ENCODE results near the gene MED4. TPM values are rescaled to one million over a fixed set of nuclear protein-coding genes. Genes with fewer than 3 reads are reported as not detected.

MED4 gene
- total and polyA plus RNA-seq, 10 donors: 35.7 to 61.7 (median 43.0) TPM

DNA sequence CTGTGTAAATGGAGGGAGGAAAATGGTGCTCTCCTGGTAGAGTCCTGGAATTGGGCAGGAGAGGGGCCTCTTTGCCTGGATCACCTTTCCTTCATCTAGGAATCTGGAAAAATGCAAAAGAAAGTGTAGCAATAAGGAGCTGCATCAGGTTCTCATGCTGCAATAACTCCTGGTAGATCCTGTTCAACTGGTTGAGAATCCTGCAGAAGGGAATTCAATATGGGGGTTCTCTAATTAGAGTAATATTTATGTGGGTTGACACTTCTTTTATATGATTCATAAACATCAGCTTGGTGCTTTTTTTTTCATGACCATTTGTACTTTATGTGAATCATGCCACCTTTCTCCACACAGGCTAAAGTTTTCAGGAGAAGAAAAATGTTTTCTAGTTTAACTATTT lies 66.8 kb downstream of the MED4 start:
- intact Hi-C loops (cut with DNase I; ENCODE audit: low total_unique reads): no loop called here
- H3K27ac ChIP-seq: no peak overlapping the region
- no peak overlapping the region for H3K4me3 ChIP-seq
- DNase-seq: no peak
- TF ChIP-seq POLR2AphosphoS5 (IDR thresholded peaks at IDR 0.05) (no peak), POLR2A (IDR thresholded peaks at IDR 0.05) (no peak)
- TF ChIP-seq, protein P1, sequence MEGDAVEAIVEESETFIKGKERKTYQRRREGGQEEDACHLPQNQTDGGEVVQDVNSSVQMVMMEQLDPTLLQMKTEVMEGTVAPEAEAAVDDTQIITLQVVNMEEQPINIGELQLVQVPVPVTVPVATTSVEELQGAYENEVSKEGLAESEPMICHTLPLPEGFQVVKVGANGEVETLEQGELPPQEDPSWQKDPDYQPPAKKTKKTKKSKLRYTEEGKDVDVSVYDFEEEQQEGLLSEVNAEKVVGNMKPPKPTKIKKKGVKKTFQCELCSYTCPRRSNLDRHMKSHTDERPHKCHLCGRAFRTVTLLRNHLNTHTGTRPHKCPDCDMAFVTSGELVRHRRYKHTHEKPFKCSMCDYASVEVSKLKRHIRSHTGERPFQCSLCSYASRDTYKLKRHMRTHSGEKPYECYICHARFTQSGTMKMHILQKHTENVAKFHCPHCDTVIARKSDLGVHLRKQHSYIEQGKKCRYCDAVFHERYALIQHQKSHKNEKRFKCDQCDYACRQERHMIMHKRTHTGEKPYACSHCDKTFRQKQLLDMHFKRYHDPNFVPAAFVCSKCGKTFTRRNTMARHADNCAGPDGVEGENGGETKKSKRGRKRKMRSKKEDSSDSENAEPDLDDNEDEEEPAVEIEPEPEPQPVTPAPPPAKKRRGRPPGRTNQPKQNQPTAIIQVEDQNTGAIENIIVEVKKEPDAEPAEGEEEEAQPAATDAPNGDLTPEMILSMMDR (IDR thresholded peaks at IDR 0.05 in 8 of 11, conservative IDR thresholded peaks at IDR 0.05 in 3 of 11): no peak
- peaks cover 0 to 24% (median 18%) of the 10 kb centered on the region in 8 donors for H3K9me3 ChIP-seq
- H3K36me3 ChIP-seq: peaks cover 0 to 21% (median 3%) of the 10 kb centered on the region in 6 donors
- no peaks in the 10 kb centered on the region for H3K4me1 ChIP-seq
- no peaks in the 10 kb centered on the region for H3K27me3 ChIP-seq (replicated peaks in 1 of 7)

Small RNA genes within 50 kb of the gene (small RNA-seq; reads per million reads assigned to genes)
- 0 reads per million in 4 donors for gene POLR2KP2

Other genes starting within 250 kb of the MED4 start
- 10 to 100 TPM; 27.9 to 49.6 (median 36.6) TPM for gene SUCLA2, start 93.8 kb downstream of the MED4 start, total RNA-seq
- 10 to 100 TPM; 14.4 to 22.3 (median 21.5) TPM for gene SUCLA2, start 93.8 kb downstream of the MED4 start, polyA plus RNA-seq
- 1 to 10 TPM; 4.5 to 9.4 (median 5.6) TPM for gene NUDT15, start 57.4 kb downstream of the MED4 start, total RNA-seq
- gene NUDT15, start 57.4 kb downstream of the MED4 start, polyA plus RNA-seq: 1 to 10 TPM; 4.6 to 9.0 (median 6.0) TPM
- 100 to 1,000 TPM; 603 to 890 (median 793) TPM for gene ITM2B, start 138.1 kb upstream of the MED4 start, total RNA-seq
- gene ITM2B, start 138.1 kb upstream of the MED4 start, polyA plus RNA-seq: 100 to 1,000 TPM; 244 to 311 (median 249) TPM
- 10 to 100 TPM; 51.6 to 88.0 (median 67.9) TPM for gene RB1, start 208.6 kb upstream of the MED4 start, total RNA-seq
- 10 to 100 TPM; 21.3 to 23.2 (median 22.3) TPM for gene RB1, start 208.6 kb upstream of the MED4 start, polyA plus RNA-seq

Measured in spleen (tissue), 11 donors.